B cell (primary cell): ENCODE data around the gene NUTM2G. TPM values are rescaled to one million over a fixed set of nuclear protein-coding genes. Genes with fewer than 3 reads are reported as not detected.
"Not testable (repeated sequence)": the region's sequence is repeated elsewhere in the genome, so short reads cannot be mapped to it uniquely, and the experiment has no call there.

Experiments
- ATAC-seq: fragments of 200-7000 bp; cut with Tn5 transposase; one replicate; pipeline ENCODE4 v1.10.0; 2021; ENCODE audit warnings: low read depth, mild to moderate bottlenecking, moderate number of reproducible peaks, moderate library complexity
- CTCF ChIA-PET: fragments of 350-600 bp; sonication (Branson Sonifier 250); formaldehyde crosslinking; loops from one replicate; lab custom pipeline; 2021; ENCODE audit warnings: antibody characterized with exemption, inconsistent platforms; lab: Charles Lee
- POLR2A ChIA-PET: fragments of 350-600 bp; sonication (Branson Sonifier 250); formaldehyde crosslinking; loops from one replicate; lab custom pipeline; 2021; ENCODE audit warnings: antibody characterized with exemption; lab: Charles Lee
- DNase-seq: peaks from one replicate; pipeline ENCODE4 v3.0.0; 2013
- H2AFZ ChIP-seq: 2 replicates; pipeline ENCODE4 v1.6.1; 2012; ENCODE audit warnings: mild to moderate bottlenecking, low read depth, low read length; ENCODE audit not compliant: insufficient read depth, poor library complexity, severe bottlenecking
- H3K27ac ChIP-seq, 2 donors: 1 replicate in 1 of 2; 2 replicates in 1 of 2; pipeline ENCODE4 v1.5.1; 2012 to 2013; ENCODE audit warnings: low read length in 2 of 2, mild to moderate bottlenecking in 2 of 2, moderate library complexity in 1 of 2
- H3K27me3 ChIP-seq, 4 experiments: fragments of 200-600 bp in 1 of 4; sonication (generic) in 1 of 4; replicated peaks in 1 of 4; 1 replicate in 2 of 4; 2 replicates in 2 of 4; pipeline versions ENCODE4 v1.6.1 to v1.7.0; 2013 to 2016; ENCODE audit warnings: low read length in 3 of 4, mild to moderate bottlenecking in 2 of 4, mixed read lengths in 1 of 4, moderate library complexity in 1 of 4; ENCODE audit not compliant: insufficient read depth in 4 of 4, control insufficient read depth in 3 of 4; ENCODE audit errors: control extremely low read depth in 1 of 4
- H3K36me3 ChIP-seq, 2 experiments: replicated peaks in 1 of 2; 1 replicate in 1 of 2; 2 replicates in 1 of 2; pipeline versions ENCODE4 v1.6.1 to v1.7.1; 2013; ENCODE audit warnings: low read length in 1 of 2; ENCODE audit not compliant: insufficient read depth in 2 of 2, control insufficient read depth in 1 of 2; ENCODE audit errors: control extremely low read depth in 1 of 2, extremely low read depth in 1 of 2
- H3K4me1 ChIP-seq, 2 donors: fragments of 200-600 bp in 1 of 2; sonication (generic) in 1 of 2; 1 replicate in 1 of 2; 2 replicates in 1 of 2; pipeline versions ENCODE4 v1.5.1 to v1.6.1; 2013 to 2017; ENCODE audit warnings: low read length in 2 of 2; ENCODE audit not compliant: control insufficient read depth in 2 of 2, insufficient read depth in 2 of 2
- H3K4me2 ChIP-seq: replicated peaks from 2 replicates; pipeline ENCODE3; 2012; ENCODE audit warnings: mild to moderate bottlenecking, low read depth, low read length; ENCODE audit not compliant: poor library complexity, severe bottlenecking
- H3K4me3 ChIP-seq, 5 experiments: fragments of 200-600 bp in 1 of 5; sonication (generic) in 1 of 5; 1 replicate in 3 of 5; 2 replicates in 2 of 5; pipeline versions ENCODE4 v1.5.1 to v1.7.0; 2011 to 2016; ENCODE audit warnings: low read length in 4 of 5, mild to moderate bottlenecking in 4 of 5, low read depth in 2 of 5, control low read depth in 1 of 5, moderate library complexity in 1 of 5; ENCODE audit not compliant: insufficient read depth in 1 of 5; ENCODE audit errors: control extremely low read depth in 1 of 5, extremely low read depth in 1 of 5
- H3K79me2 ChIP-seq: fragments of 200-600 bp; sonication (generic); one replicate; pipeline ENCODE4 v1.6.0; 2016; ENCODE audit warnings: low read length; ENCODE audit not compliant: control insufficient read depth, insufficient read depth
- H3K9ac ChIP-seq: fragments of 200-600 bp; sonication (generic); 2 replicates; pipeline ENCODE4 v1.6.1; 2017; ENCODE audit warnings: mild to moderate bottlenecking, low read length, moderate library complexity
- H3K9me3 ChIP-seq, 3 donors: one replicate each; pipeline versions ENCODE4 v1.6.1 to v1.7.1; 2013; ENCODE audit warnings: low read length in 2 of 3; ENCODE audit not compliant: control insufficient read depth in 2 of 3, insufficient read depth in 1 of 3; ENCODE audit errors: control extremely low read depth in 1 of 3
- H4K20me1 ChIP-seq: 2 replicates; pipeline ENCODE4 v1.6.0; 2012; ENCODE audit warnings: mild to moderate bottlenecking, low read length; ENCODE audit not compliant: insufficient read depth, control insufficient read depth, poor library complexity, severe bottlenecking
- H3K27ac Mint-ChIP-seq: one replicate; pipeline ENCODE4 v1.8.0; 2021; ENCODE audit warnings: mixed read lengths
- H3K27me3 Mint-ChIP-seq: one replicate; pipeline ENCODE4 v1.8.0; 2021; ENCODE audit warnings: mixed read lengths
- H3K4me1 Mint-ChIP-seq: one replicate; pipeline ENCODE4 v1.8.0; 2021; ENCODE audit warnings: mixed read lengths
- H3K4me3 Mint-ChIP-seq: one replicate; pipeline ENCODE4 v1.8.0; 2021; ENCODE audit warnings: mixed read lengths
- H3K9me3 Mint-ChIP-seq: one replicate; pipeline ENCODE4 v1.8.0; 2022; ENCODE audit warnings: mixed read lengths; ENCODE audit not compliant: insufficient read depth
- EZH2 ChIP-seq: IDR thresholded peaks from 2 replicates; pipeline ENCODE4 v1.6.1; 2012; ENCODE audit warnings: borderline replicate concordance, low read depth, mild to moderate bottlenecking, moderate library complexity, low read length; ENCODE audit not compliant: insufficient read depth, poor library complexity, severe bottlenecking
- WGBS: methylation state at CpG from one replicate; pipeline ENCODE4 v1.1.5; 2013; ENCODE audit warnings: missing lambda C conversion rate; ENCODE audit not compliant: insufficient coverage; 5-methylcytosine and 5-hydroxymethylcytosine counted together
- intact Hi-C: fragments of 100-400 bp; cut with micrococcal nuclease; formaldehyde crosslinking; loops from one replicate; pipeline ENCODE4 v1.10.0; 2022
- polyA minus RNA-seq: library from RNA; depleted of rRNA, polyadenylated mRNA; stranded (reverse); fragments of >200 nt; gene quantifications from 2 replicates; pipeline ENCODE4 v1.2.3, GENCODE V29; 2012
- polyA plus RNA-seq: library from polyadenylated mRNA; depleted of rRNA; stranded (reverse); fragments of >200 nt; gene quantifications from 2 replicates; pipeline ENCODE4 v1.2.3, GENCODE V29; 2012
- total RNA-seq, 2 donors: library from RNA; stranded (reverse); fragments of 120-200 nt in 1 of 2; gene quantifications; 1 replicate in 1 of 2; 2 replicates in 1 of 2; pipeline versions ENCODE4 v1.2.3 to v1.2.4, GENCODE V29; 2013 to 2022
- TF ChIP-seq, protein P1 (sequence below): fragments of 200-600 bp; IDR thresholded peaks from one replicate; pipeline ENCODE4 v1.8.0; 2022; ENCODE audit warnings: antibody characterized with exemption, mild to moderate bottlenecking

Gene NUTM2G, protein sequence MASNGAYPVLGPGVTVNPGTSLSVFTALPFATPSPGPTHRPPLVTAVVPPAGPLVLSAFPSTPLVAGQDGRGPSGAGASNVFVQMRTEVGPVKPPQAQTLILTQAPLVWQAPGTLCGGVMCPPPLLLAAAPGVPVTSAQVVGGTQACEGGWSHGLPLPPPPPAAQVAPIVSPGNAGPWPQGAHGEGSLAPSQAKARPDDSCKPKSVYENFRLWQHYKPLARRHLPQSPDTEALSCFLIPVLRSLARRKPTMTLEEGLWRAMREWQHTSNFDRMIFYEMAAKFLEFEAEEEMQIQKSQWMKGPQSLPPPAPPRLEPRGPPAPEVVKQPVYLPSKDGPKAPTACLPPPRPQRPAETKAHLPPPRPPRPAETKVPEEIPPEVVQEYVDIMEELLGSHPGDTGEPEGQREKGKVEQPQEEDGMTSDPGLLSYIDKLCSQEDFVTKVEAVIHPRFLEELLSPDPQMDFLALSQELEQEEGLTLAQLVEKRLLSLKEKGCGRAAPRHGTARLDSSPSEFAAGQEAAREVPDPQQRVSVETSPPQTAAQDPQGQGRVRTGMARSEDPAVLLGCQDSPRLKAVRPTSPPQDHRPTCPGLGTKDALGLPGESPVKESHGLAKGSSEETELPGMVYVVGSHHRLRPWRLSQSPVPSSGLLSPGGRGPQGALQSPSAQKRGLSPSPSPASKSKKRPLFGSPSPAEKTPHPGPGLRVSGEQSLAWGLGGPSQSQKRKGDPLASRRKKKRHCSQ
- total RNA-seq: not detected in 2 replicates
- total RNA-seq (2013): not detected
- polyA plus RNA-seq: not detected in 2 replicates
- polyA minus RNA-seq: not detected in 2 replicates

DNA sequence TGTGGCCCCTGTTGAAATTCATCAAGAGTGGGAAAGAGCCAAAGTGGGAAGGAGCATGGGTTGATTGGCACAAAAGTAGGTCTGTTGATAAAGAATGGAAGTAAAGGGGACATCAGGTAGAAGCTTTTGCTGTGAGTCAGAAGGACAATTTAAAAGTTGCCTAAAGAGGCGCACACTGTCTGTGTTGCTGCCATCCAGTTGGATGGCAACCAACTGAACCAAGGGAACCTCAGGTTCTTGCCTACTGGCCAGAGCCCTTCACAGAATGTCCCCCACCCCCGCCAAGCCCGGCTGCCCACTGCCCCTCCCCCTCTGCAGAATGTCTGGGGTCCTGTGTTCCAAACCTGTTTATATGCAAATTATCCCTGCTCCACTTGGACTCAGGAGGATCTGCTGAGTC, at the start of gene NUTM2G:
Gene NUTM2G, plus strand, starts transcription at position 301 of the 400 bp plus-strand sequence. CDS start 182 bp downstream, outside the sequence.
- H3K4me1 ChIP-seq, H3K4me1 Mint-ChIP-seq, POLR2A ChIA-PET, ATAC-seq, H3K27me3 Mint-ChIP-seq, DNase-seq, H3K4me2 ChIP-seq, H4K20me1 ChIP-seq, H3K9me3 Mint-ChIP-seq, H3K27me3 ChIP-seq, intact Hi-C loops, H3K4me3 Mint-ChIP-seq, H3K36me3 ChIP-seq, H2AFZ ChIP-seq, H3K4me3 ChIP-seq, H3K79me2 ChIP-seq, H3K9ac ChIP-seq, CTCF ChIA-PET, H3K27ac ChIP-seq, H3K9me3 ChIP-seq, H3K27ac Mint-ChIP-seq: not testable (repeated sequence)
- WGBS: no CpG with 5 or more reads among the region's 3 CpGs

DNA sequence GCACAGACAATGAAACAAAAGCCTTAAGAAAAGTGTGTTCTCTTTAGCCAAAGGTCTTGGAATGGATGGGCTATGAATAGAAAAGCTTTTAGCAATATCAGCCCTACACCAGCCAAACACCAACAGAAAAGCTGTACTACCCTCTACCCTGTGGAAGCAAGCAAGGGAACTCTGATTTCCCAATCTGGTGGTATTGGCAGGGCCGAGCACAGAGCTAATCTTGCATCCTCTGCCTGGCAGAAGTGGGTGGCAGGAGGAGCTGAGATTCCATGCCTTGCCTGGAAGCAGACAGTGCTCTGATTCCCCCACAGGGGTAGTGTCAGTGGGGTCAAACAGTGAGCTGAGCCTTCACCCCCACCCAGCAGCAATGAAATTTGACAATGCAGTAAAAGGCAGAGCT, 44.7 kb upstream of the NUTM2G start:
- intact Hi-C loops: no loop called here
- Histone ChIP-seq H3K9me3 (peaks cover 0 to 5% (median 4%) of the 10 kb centered on the region in 3 donors), H3K4me2 (no peak overlapping the region), H4K20me1 (no peaks in the 10 kb centered on the region), H3K79me2 (no peaks in the 10 kb centered on the region), H3K9ac (no peak overlapping the region), H3K27ac (no peak overlapping the region), H3K4me1 (no peaks in the 10 kb centered on the region), H3K36me3 (no peaks in the 10 kb centered on the region), H3K4me3 (no peak overlapping the region), H3K27me3 (no peaks in the 10 kb centered on the region), H2AFZ (no peak overlapping the region)
- no peak overlapping the region for H3K27ac Mint-ChIP-seq
- ChIA-PET CTCF (no interaction called here), POLR2A (no interaction called here)
- no peak overlapping the region for H3K4me3 Mint-ChIP-seq
- DNase-seq (no peak), ATAC-seq (no peak)
- H3K27me3 Mint-ChIP-seq: no peaks in the 10 kb centered on the region
- H3K9me3 Mint-ChIP-seq: no peaks in the 10 kb centered on the region
- H3K4me1 Mint-ChIP-seq: peaks cover 1% of the 10 kb centered on the region
- TF ChIP-seq, protein P1, sequence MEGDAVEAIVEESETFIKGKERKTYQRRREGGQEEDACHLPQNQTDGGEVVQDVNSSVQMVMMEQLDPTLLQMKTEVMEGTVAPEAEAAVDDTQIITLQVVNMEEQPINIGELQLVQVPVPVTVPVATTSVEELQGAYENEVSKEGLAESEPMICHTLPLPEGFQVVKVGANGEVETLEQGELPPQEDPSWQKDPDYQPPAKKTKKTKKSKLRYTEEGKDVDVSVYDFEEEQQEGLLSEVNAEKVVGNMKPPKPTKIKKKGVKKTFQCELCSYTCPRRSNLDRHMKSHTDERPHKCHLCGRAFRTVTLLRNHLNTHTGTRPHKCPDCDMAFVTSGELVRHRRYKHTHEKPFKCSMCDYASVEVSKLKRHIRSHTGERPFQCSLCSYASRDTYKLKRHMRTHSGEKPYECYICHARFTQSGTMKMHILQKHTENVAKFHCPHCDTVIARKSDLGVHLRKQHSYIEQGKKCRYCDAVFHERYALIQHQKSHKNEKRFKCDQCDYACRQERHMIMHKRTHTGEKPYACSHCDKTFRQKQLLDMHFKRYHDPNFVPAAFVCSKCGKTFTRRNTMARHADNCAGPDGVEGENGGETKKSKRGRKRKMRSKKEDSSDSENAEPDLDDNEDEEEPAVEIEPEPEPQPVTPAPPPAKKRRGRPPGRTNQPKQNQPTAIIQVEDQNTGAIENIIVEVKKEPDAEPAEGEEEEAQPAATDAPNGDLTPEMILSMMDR: no peak
- no peak for TF ChIP-seq EZH2
- WGBS: 80% methylated on average over 1 of the region's 1 CpG
